ENCODE data around the gene ANKRD33B.

Gene ANKRD33B

DNA sequence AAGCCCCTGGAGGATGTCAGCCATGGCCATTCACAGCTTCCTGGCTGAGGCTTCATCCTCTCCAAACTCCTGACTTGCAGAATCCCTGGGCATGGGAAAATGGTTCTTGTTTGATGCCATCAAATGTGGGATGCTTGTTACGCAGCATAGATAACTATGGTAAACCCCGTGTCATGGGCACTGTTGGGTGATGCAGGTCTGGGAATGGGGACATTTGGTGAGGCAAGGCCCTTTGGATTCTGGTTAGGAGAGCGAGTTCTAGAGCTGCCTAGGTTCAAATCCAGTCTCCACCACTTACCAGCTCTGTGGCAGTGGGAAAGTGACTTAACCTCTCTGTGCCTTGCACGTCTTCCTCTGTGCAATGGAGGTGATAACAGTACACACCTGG is 41.7 kb upstream of the ANKRD33B start:
- no peak overlapping the region for H2AFZ ChIP-seq (ENCODE audit: low read depth, low read length)
- ATAC-seq (ENCODE audit: insufficient read depth, low read depth), result no peak

DNA sequence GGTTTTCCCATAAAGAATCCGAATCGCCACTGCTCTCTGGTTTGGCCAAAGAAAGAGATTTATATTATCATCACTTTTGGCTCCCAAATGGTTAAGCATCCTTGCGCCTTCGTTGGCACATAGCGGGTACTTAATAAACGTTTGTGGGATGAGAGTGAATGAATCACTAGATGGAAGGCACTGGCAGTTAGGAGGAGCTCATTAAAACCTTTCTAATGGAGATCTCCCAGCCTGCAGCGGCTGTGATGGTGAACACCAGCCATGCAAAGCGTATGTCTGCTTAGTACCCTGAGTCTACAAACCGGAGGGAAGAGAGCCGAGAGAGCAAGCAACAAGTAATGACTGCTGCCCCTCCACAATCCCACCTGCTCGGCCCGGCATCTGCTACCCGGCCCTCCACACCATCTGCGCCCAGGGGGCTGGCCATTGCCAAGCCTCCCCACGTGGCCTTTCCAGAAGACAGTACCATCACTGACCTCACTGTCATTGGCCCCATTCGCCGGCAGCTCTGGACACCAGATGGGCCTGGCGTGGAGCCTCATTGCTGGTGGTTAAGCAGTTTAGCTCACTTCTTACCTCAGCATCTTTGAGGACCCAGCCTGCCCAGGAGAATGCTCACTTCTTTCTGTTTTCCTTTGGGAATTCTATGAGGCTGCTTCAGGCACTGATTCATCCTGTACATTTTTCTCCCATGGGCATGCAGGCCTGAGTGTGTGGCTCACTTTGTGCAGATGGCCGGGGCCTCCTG is 39.3 kb upstream of the ANKRD33B start:
- Histone ChIP-seq H3K4me2 (ENCODE audit: insufficient read depth, low read length) (no peak overlapping the region), H2AFZ (ENCODE audit: low read depth, low read length) (no peak overlapping the region)

More for the DNA sequence above, 41.7 kb upstream of the ANKRD33B start:
- Histone ChIP-seq H3K79me2 (ENCODE audit: insufficient read depth, low read length) (no peaks in the 10 kb centered on the region), H3K36me3 (ENCODE audit: insufficient read depth, low read length) (no peaks in the 10 kb centered on the region), H3K27me3 (ENCODE audit: insufficient read depth, low read length, poor library complexity) (no peaks in the 10 kb centered on the region), H4K20me1 (ENCODE audit: insufficient read depth, low read length) (no peaks in the 10 kb centered on the region), H3K4me3 (ENCODE audit: low read depth in 1 of 2, low read length in 2 of 2) (no peak overlapping the region), H3K27ac (ENCODE audit: low read length) (no peak overlapping the region), H3K9me3 (ENCODE audit: insufficient read depth, low read length, severe bottlenecking) (peaks cover 2% of the 10 kb centered on the region), H3K4me1 (ENCODE audit: insufficient read depth, low read length) (peaks cover 1% of the 10 kb centered on the region; the same call in 1 of the 2 replicates), H3K9ac (ENCODE audit: low read depth, low read length) (no peak overlapping the region), H3K4me2 (ENCODE audit: insufficient read depth, low read length) (no peak overlapping the region)
- no peak for TF ChIP-seq EZH2 (IDR thresholded peaks at IDR 0.05; ENCODE audit: borderline replicate concordance, low read depth, low read length, severe bottlenecking)
- no peak for DNase-seq

DNA sequence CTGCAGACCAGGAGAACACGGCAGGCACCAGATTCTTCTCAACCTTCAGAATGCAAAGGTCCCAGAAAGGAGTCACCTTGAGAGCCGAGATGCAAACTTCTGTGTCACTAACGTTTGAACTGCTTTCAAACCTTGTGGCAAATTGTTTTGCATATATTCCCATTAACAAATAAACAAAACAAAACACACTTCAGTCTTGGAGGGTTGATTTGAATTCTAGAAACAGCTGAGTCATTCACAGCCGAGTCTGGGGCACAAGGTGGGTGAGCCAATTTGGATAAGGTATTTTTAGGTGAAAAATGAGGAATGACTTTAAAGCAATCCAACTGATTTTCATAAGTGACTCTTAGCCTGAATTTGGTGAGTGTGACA is 38.8 kb upstream of the ANKRD33B start:
- no peak overlapping the region for H3K9ac ChIP-seq (ENCODE audit: low read depth, low read length)
- no peak overlapping the region for H3K4me2 ChIP-seq (ENCODE audit: insufficient read depth, low read length)
- no peak overlapping the region for H3K4me3 ChIP-seq (ENCODE audit: low read depth in 1 of 2, low read length in 2 of 2)
- H4K20me1 ChIP-seq (ENCODE audit: insufficient read depth, low read length), result no peaks in the 10 kb centered on the region
- no peaks in the 10 kb centered on the region for H3K79me2 ChIP-seq (ENCODE audit: insufficient read depth, low read length)
- H3K27ac ChIP-seq (ENCODE audit: low read length), result no peak overlapping the region
- TF ChIP-seq EZH2 (IDR thresholded peaks at IDR 0.05; ENCODE audit: borderline replicate concordance, low read depth, low read length, severe bottlenecking), result no peak
- TF ChIP-seq, protein P1, sequence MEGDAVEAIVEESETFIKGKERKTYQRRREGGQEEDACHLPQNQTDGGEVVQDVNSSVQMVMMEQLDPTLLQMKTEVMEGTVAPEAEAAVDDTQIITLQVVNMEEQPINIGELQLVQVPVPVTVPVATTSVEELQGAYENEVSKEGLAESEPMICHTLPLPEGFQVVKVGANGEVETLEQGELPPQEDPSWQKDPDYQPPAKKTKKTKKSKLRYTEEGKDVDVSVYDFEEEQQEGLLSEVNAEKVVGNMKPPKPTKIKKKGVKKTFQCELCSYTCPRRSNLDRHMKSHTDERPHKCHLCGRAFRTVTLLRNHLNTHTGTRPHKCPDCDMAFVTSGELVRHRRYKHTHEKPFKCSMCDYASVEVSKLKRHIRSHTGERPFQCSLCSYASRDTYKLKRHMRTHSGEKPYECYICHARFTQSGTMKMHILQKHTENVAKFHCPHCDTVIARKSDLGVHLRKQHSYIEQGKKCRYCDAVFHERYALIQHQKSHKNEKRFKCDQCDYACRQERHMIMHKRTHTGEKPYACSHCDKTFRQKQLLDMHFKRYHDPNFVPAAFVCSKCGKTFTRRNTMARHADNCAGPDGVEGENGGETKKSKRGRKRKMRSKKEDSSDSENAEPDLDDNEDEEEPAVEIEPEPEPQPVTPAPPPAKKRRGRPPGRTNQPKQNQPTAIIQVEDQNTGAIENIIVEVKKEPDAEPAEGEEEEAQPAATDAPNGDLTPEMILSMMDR (IDR thresholded peaks at IDR 0.05; ENCODE audit: borderline replicate concordance, extremely low read depth, low read length, poor library complexity, severe bottlenecking), result no peak
- ATAC-seq (ENCODE audit: insufficient read depth, low read depth), result no peak
- H3K36me3 ChIP-seq (ENCODE audit: insufficient read depth, low read length), result no peaks in the 10 kb centered on the region
- H2AFZ ChIP-seq (ENCODE audit: low read depth, low read length), result no peak overlapping the region
- no peaks in the 10 kb centered on the region for H3K27me3 ChIP-seq (ENCODE audit: insufficient read depth, low read length, poor library complexity)
- peaks cover 2% of the 10 kb centered on the region for H3K9me3 ChIP-seq (ENCODE audit: insufficient read depth, low read length, severe bottlenecking)
- peaks cover 19% of the 10 kb centered on the region for H3K4me1 ChIP-seq (ENCODE audit: insufficient read depth, low read length)
- DNase-seq, result no peak

More for the DNA sequence above, 39.3 kb upstream of the ANKRD33B start:
- Histone ChIP-seq H3K9me3 (ENCODE audit: insufficient read depth, low read length, severe bottlenecking) (peaks cover 2% of the 10 kb centered on the region), H3K79me2 (ENCODE audit: insufficient read depth, low read length) (no peaks in the 10 kb centered on the region), H3K27ac (ENCODE audit: low read length) (no peak overlapping the region), H3K36me3 (ENCODE audit: insufficient read depth, low read length) (no peaks in the 10 kb centered on the region), H3K4me1 (ENCODE audit: insufficient read depth, low read length) (peaks cover 19% of the 10 kb centered on the region), H3K4me3 (ENCODE audit: low read depth in 1 of 2, low read length in 2 of 2) (no peak overlapping the region), H4K20me1 (ENCODE audit: insufficient read depth, low read length) (no peaks in the 10 kb centered on the region), H3K9ac (ENCODE audit: low read depth, low read length) (no peak overlapping the region), H3K27me3 (ENCODE audit: insufficient read depth, low read length, poor library complexity) (no peaks in the 10 kb centered on the region)
- no peak for DNase-seq
- no peak for ATAC-seq (ENCODE audit: insufficient read depth, low read depth)
- TF ChIP-seq, protein P1 (IDR thresholded peaks at IDR 0.05; ENCODE audit: borderline replicate concordance, extremely low read depth, low read length, poor library complexity, severe bottlenecking), result no peak
- no peak for TF ChIP-seq EZH2 (IDR thresholded peaks at IDR 0.05; ENCODE audit: borderline replicate concordance, low read depth, low read length, severe bottlenecking)

DNA sequence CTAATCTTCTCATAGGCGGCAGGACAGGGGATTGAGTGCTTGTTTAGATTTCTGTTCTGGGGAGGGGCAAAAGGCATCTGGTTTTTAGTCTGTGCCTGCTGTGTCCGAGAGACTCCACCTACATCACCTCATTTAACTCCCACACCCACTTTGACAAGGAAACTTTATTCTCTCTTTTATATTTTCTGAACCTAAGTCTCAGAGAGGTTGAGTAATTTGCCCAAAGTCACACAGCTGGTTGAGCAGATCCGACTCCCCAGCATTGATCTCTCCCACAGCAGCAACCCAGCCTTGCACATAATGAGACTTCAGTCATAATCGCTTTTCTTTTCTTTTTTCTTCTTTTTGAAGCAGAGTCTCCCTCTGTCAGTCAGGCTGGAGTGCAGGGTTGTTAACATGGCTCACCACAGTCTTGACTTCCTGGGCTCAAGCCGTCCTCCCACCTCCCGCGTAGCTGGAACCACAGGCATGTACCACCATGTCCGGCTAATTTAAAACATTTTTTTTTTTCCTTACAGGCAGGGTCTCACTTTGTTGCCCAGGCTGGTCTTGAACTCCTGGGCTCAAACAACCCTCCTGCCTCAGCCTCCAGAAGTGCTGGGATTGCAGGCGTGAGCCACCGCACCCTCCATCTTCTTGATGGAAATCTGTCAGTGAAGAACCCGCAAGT is 36.5 kb upstream of the ANKRD33B start:
- Histone ChIP-seq H3K4me3 (ENCODE audit: low read depth in 1 of 2, low read length in 2 of 2) (no peak overlapping the region), H3K27ac (ENCODE audit: low read length) (no peak overlapping the region), H2AFZ (ENCODE audit: low read depth, low read length) (no peak overlapping the region), H3K9ac (ENCODE audit: low read depth, low read length) (no peak overlapping the region), H3K36me3 (ENCODE audit: insufficient read depth, low read length) (no peaks in the 10 kb centered on the region), H4K20me1 (ENCODE audit: insufficient read depth, low read length) (no peaks in the 10 kb centered on the region), H3K79me2 (ENCODE audit: insufficient read depth, low read length) (no peaks in the 10 kb centered on the region), H3K27me3 (ENCODE audit: insufficient read depth, low read length, poor library complexity) (no peaks in the 10 kb centered on the region), H3K4me1 (ENCODE audit: insufficient read depth, low read length) (peaks cover 19% of the 10 kb centered on the region), H3K9me3 (ENCODE audit: insufficient read depth, low read length, severe bottlenecking) (peaks cover 1% of the 10 kb centered on the region), H3K4me2 (ENCODE audit: insufficient read depth, low read length) (no peak overlapping the region)
- DNase-seq (no peak), ATAC-seq (ENCODE audit: insufficient read depth, low read depth) (no peak; the same call in 2 of the 3 replicates)
- TF ChIP-seq EZH2 (IDR thresholded peaks at IDR 0.05; ENCODE audit: borderline replicate concordance, low read depth, low read length, severe bottlenecking), result no peak
- TF ChIP-seq, protein P1 (IDR thresholded peaks at IDR 0.05; ENCODE audit: borderline replicate concordance, extremely low read depth, low read length, poor library complexity, severe bottlenecking), result no peak

Measured in DND-41 (cell line).